K562 (cell line): ENCODE measurements around the gene LCE1A. TPM values are rescaled to one million over a fixed set of nuclear protein-coding genes. Genes with fewer than 3 reads are reported as not detected.

ENCODE experiments used
- ATAC-seq: fragments of 200-7000 bp; cut with Tn5 transposase; 3 replicates; pipeline ENCODE4 v1.9.1; 2020; ENCODE audit warnings: moderate library complexity
- BruUV-seq: library from RNA; stranded (reverse); fragments of 400-500 nt; replicated peaks from 2 replicates; lab custom pipeline; 2021; lab: Mats Ljungman, UMichigan
- CTCF ChIA-PET: fragments of 300-600 bp; formaldehyde crosslinking; extraction: SDS; loops from one replicate; lab custom pipeline; 2021; ENCODE audit warnings: low intra/inter-chr PET ratio; lab: Yijun Ruan, JAX
- POLR2A ChIA-PET: fragments of 300-600, 350-650 bp; sonication (Branson Sonifier 250); formaldehyde crosslinking; extraction: SDS; loops from one replicate; lab custom pipeline; 2021; ENCODE audit warnings: antibody characterized with exemption, inconsistent platforms; lab: Yijun Ruan, JAX
- DNase-seq, 4 experiments: peaks; one replicate each; pipeline versions ENCODE4 v3.0.0 to v3.0.0-alpha.2; 2011 to 2018; ENCODE audit warnings: low spot score in 3 of 4, mixed read lengths in 3 of 4; ENCODE audit errors: extremely low read depth in 1 of 4
- FAIRE-seq: peaks from 2 replicates; lab custom pipeline; 2011; peaks lifted over from hg19 to GRCh38; lab: Jason Lieb, UNC
- H2AFZ ChIP-seq: 2 replicates; pipeline ENCODE4 v1.6.0; 2011; ENCODE audit warnings: low read depth, low read length, control low read depth, inconsistent platforms
- H3K27ac ChIP-seq: fragments of 200-600 bp; 3 replicates; pipeline ENCODE4 v1.8.0; 2011; ENCODE audit warnings: low read depth, mild to moderate bottlenecking, control low read depth, inconsistent platforms, low read length, moderate library complexity, mixed read lengths; ENCODE audit errors: extremely low read depth
- H3K27me3 ChIP-seq, 2 experiments: fragments of 300-600 bp in 1 of 2; 2 replicates in 1 of 2; 3 replicates in 1 of 2; pipeline versions ENCODE4 v1.6.0 to v1.8.0; 2011; ENCODE audit warnings: inconsistent platforms in 2 of 2, low read length in 2 of 2, mild to moderate bottlenecking in 1 of 2, mixed read lengths in 1 of 2, moderate library complexity in 1 of 2; ENCODE audit not compliant: control insufficient read depth in 2 of 2, insufficient read depth in 2 of 2
- H3K36me3 ChIP-seq: fragments of 300-600 bp; 3 replicates; pipeline ENCODE4 v1.8.0; 2011; ENCODE audit warnings: mild to moderate bottlenecking, low read length, inconsistent platforms; ENCODE audit not compliant: control insufficient read depth, insufficient read depth
- H3K4me1 ChIP-seq, 2 experiments: fragments of 200-600 bp in 1 of 2; replicated peaks in 1 of 2; 2 replicates in 1 of 2; 3 replicates in 1 of 2; pipeline versions ENCODE4 v1.5.1 to v1.8.0; 2011; ENCODE audit warnings: inconsistent platforms in 2 of 2, low read length in 2 of 2, mild to moderate bottlenecking in 1 of 2, mixed read lengths in 1 of 2, moderate library complexity in 1 of 2; ENCODE audit not compliant: control insufficient read depth in 2 of 2, insufficient read depth in 2 of 2
- H3K4me2 ChIP-seq: 2 replicates; pipeline ENCODE4 v1.6.1; 2011; ENCODE audit warnings: low read length, control low read depth, inconsistent platforms, mixed read lengths; ENCODE audit not compliant: insufficient read depth
- H3K4me3 ChIP-seq: fragments of 200-600 bp; sonication (generic), shearing (Covaris generic); 2 replicates; pipeline ENCODE4 v1.5.1; 2016; ENCODE audit warnings: control low read depth, inconsistent platforms
- H3K79me2 ChIP-seq: fragments of 200-600 bp; 3 replicates; pipeline ENCODE4 v1.8.0; 2011; ENCODE audit warnings: low read length, inconsistent platforms; ENCODE audit not compliant: control insufficient read depth, insufficient read depth
- H3K9ac ChIP-seq, 2 experiments: 2 replicates each; pipeline versions ENCODE4 v1.6.0 to v1.6.1; 2011; ENCODE audit warnings: low read depth in 2 of 2, low read length in 2 of 2, control low read depth in 1 of 2, inconsistent platforms in 1 of 2, mild to moderate bottlenecking in 1 of 2, mixed read lengths in 1 of 2; ENCODE audit not compliant: insufficient read depth in 1 of 2
- H3K9me1 ChIP-seq: one replicate; pipeline ENCODE4 v1.6.0; 2011; ENCODE audit warnings: inconsistent platforms, mild to moderate bottlenecking, low read length, moderate library complexity; ENCODE audit not compliant: control insufficient read depth, insufficient read depth
- H3K9me3 ChIP-seq: replicated peaks from 2 replicates; pipeline ENCODE4 v1.5.1; 2011; ENCODE audit warnings: low read depth, low read length, inconsistent platforms; ENCODE audit not compliant: control insufficient read depth, insufficient read depth
- H4K20me1 ChIP-seq: replicated peaks from 2 replicates; pipeline ENCODE4 v1.6.1; 2011; ENCODE audit warnings: low read length, inconsistent platforms, mixed read lengths; ENCODE audit not compliant: control insufficient read depth, insufficient read depth
- CHAMP1 ChIP-seq: fragments of 450-650 bp; IDR thresholded peaks from 2 replicates; pipeline ENCODE4 v1.6.1; 2016; ENCODE audit warnings: mild to moderate bottlenecking
- HDAC3 ChIP-seq: fragments of 450-650 bp; IDR thresholded peaks from 2 replicates; pipeline ENCODE4 v1.6.1; 2018; ENCODE audit warnings: borderline replicate concordance, mild to moderate bottlenecking, moderate library complexity; ENCODE audit not compliant: partially characterized antibody
- JUN ChIP-seq, 2 experiments: sonication (generic) in 1 of 2; formaldehyde crosslinking in 1 of 2; IDR thresholded peaks; 2 replicates each; pipeline versions ENCODE4 v1.6.1 to v1.8.0; 2012 to 2022; ENCODE audit warnings: borderline replicate concordance in 2 of 2, mild to moderate bottlenecking in 2 of 2, improper control_type of control experiment in 1 of 2, low read depth in 1 of 2, low read length in 1 of 2, missing genetic modification reagents in 1 of 2
- NCOA2 ChIP-seq, 2 experiments: fragments of 450-650 bp; IDR thresholded peaks; 2 replicates each; pipeline ENCODE4 v1.6.1; 2018; ENCODE audit warnings: mild to moderate bottlenecking in 2 of 2, moderate library complexity in 1 of 2; ENCODE audit not compliant: partially characterized antibody in 2 of 2
- NR4A1 ChIP-seq, 2 experiments: fragments of 250-450 bp in 1 of 2; fragments of 450-650 bp in 1 of 2; sonication (Bioruptor Pico) in 1 of 2; IDR thresholded peaks; 2 replicates each; pipeline versions ENCODE4 v1.4.0 to v1.6.1; 2016 to 2020; ENCODE audit warnings: mild to moderate bottlenecking in 2 of 2, missing compliant biosample characterization in 1 of 2, missing genetic modification characterization in 1 of 2, moderate library complexity in 1 of 2
- NUFIP1 ChIP-seq: fragments of 450-650 bp; IDR thresholded peaks from 2 replicates; pipeline ENCODE4 v1.6.1; 2018; ENCODE audit not compliant: partially characterized antibody
- PRMT5 ChIP-seq: sonication (generic); formaldehyde crosslinking; IDR thresholded peaks from 2 replicates; pipeline ENCODE4 v1.5.0; 2020; ENCODE audit warnings: missing genetic modification reagents
- RBFOX2 ChIP-seq: fragments of 200-400 bp; formaldehyde crosslinking; IDR thresholded peaks from 2 replicates; pipeline ENCODE4 v1.6.1; 2017; ENCODE audit warnings: low read depth, mild to moderate bottlenecking, low read length, moderate library complexity
- TEAD4 ChIP-seq, 2 experiments: sonication (generic) in 1 of 2; formaldehyde crosslinking in 1 of 2; IDR thresholded peaks; 2 replicates each; pipeline versions ENCODE4 v1.6.1 to v1.8.0; 2012 to 2022; ENCODE audit warnings: borderline replicate concordance in 1 of 2, inconsistent platforms in 1 of 2, low read length in 1 of 2, mild to moderate bottlenecking in 1 of 2, missing genetic modification reagents in 1 of 2
- TOE1 ChIP-seq, 2 experiments: fragments of 450-650 bp in 1 of 2; sonication (generic) in 1 of 2; formaldehyde crosslinking in 1 of 2; IDR thresholded peaks; 2 replicates each; pipeline versions ENCODE4 v1.7.1 to v1.8.0; 2016 to 2022; ENCODE audit warnings: borderline replicate concordance in 2 of 2, mild to moderate bottlenecking in 2 of 2, antibody characterized with exemption in 1 of 2, inconsistent platforms in 1 of 2, low read depth in 1 of 2, missing genetic modification reagents in 1 of 2, moderate library complexity in 1 of 2
- U2AF1 ChIP-seq: fragments of 200-400 bp; formaldehyde crosslinking; optimal IDR thresholded peaks from 2 replicates; pipeline ENCODE3; 2017; ENCODE audit warnings: mild to moderate bottlenecking, low read depth, low read length, moderate library complexity
- ZNF217 ChIP-seq: sonication (generic); formaldehyde crosslinking; IDR thresholded peaks from 2 replicates; pipeline ENCODE4 v1.8.0; 2022; ENCODE audit warnings: mild to moderate bottlenecking, missing genetic modification reagents
- ZNF274 ChIP-seq: IDR thresholded peaks from 2 replicates; pipeline ENCODE4 v1.6.1; 2011; ENCODE audit warnings: low read depth, mild to moderate bottlenecking, low read length, moderate library complexity, borderline replicate concordance
- ZNF668 ChIP-seq: fragments of 250-450 bp; sonication (Bioruptor Pico); IDR thresholded peaks from 2 replicates; pipeline ENCODE4 v1.8.0; 2022; ENCODE audit warnings: mild to moderate bottlenecking, inconsistent platforms
- ZNF740 ChIP-seq, 3 experiments: fragments of 200-800 bp in 1 of 3; sonication (Bioruptor generic) in 1 of 3; sonication (generic) in 1 of 3; formaldehyde crosslinking in 1 of 3; IDR thresholded peaks; 2 replicates each; pipeline versions ENCODE4 v1.6.1 to v1.8.0; 2016 to 2022; ENCODE audit warnings: mild to moderate bottlenecking in 2 of 3, missing compliant biosample characterization in 2 of 3, missing genetic modification characterization in 2 of 3, missing genetic modification reagents in 1 of 3
- ZNF766 ChIP-seq: fragments of 200-800 bp; sonication (Bioruptor generic); conservative IDR thresholded peaks from 2 replicates; pipeline ENCODE4 v1.6.1; 2016; ENCODE audit warnings: missing genetic modification characterization, missing compliant biosample characterization
- WGBS: fragments of 100-300 bp; shearing (Covaris generic); methylation state at CpG from one replicate; pipeline ENCODE4 v1.1.6; 2016; ENCODE audit warnings: low coverage, mixed read lengths; ENCODE audit not compliant: insufficient coverage; ENCODE audit errors: missing lambda C conversion rate; 5-methylcytosine and 5-hydroxymethylcytosine counted together
- in situ Hi-C: fragments of 300-500 bp; cut with MboI; formaldehyde crosslinking; loops from 4 replicates; pipeline ENCODE4 v1.15.0; 2018; ENCODE audit warnings: inconsistent platforms, mixed read lengths
- intact Hi-C: fragments of 100-400 bp; cut with micrococcal nuclease; formaldehyde crosslinking; loops from 2 replicates; pipeline ENCODE4 v1.14.2; 2022
- polyA plus RNA-seq, 8 experiments: library from polyadenylated mRNA; depleted of rRNA in 4 of 8; stranded (reverse) in 5 of 8; unstranded in 3 of 8; fragments of >200 nt; fragmentation: Nextera tagmentation in 2 of 8; fragmentation: Illumina TruSeq in 1 of 8; extraction: Ambion mirVana in 2 of 8; extraction: Trizol in 1 of 8; gene quantifications; 2 replicates each; pipeline versions ENCODE4 v1.2.1 to v1.2.3, GENCODE V29; 2011 to 2014; ENCODE audit warnings: inconsistent platforms in 1 of 8, missing spikeins in 1 of 8
- total RNA-seq, 7 experiments: library from RNA; depleted of rRNA in 6 of 7; stranded (reverse); fragments of >200 nt in 6 of 7; fragmentation: Illumina TruSeq in 2 of 7; extraction: Trizol in 2 of 7; gene quantifications; 2 replicates each; pipeline versions ENCODE4 v1.2.1 to v1.2.3, GENCODE V29; 2011 to 2021; ENCODE audit warnings: low replicate concordance in 1 of 7

LCE1A gene
- total and polyA plus RNA-seq, 9 of the 15 experiments (the other 6 are each of a cell fraction or from before 2014, with no cell fraction given), result not detected

GRCh38 chr1:152836870-152837269 lies 9.6 kb downstream of the LCE1A start:
- Histone ChIP-seq H3K4me1 (no peaks in the 10 kb centered on the region), H3K9ac (no peak overlapping the region), H2AFZ (no peak overlapping the region), H3K4me2 (no peak overlapping the region), H3K36me3 (no peaks in the 10 kb centered on the region), H3K9me3 (no peaks in the 10 kb centered on the region), H3K4me3 (no peak overlapping the region), H3K27me3 (no peaks in the 10 kb centered on the region), H3K27ac (no peak overlapping the region), H3K79me2 (no peaks in the 10 kb centered on the region), H4K20me1 (no peaks in the 10 kb centered on the region), H3K9me1 (no peaks in the 10 kb centered on the region)
- in situ Hi-C loops (no loop called here), intact Hi-C loops (no loop called here)
- ChIA-PET CTCF (no interaction called here), POLR2A (interaction anchor here (0.7 to 0.9 kb wide), 2 partner anchors 10 to 25 kb away, joined by 3 read pairs; partner anchors contain the start of gene LCE1A)
- FAIRE-seq (no peak), DNase-seq (no peak), ATAC-seq (no peak)
- BruUV-seq, result no TSS peak
- 0% methylated on average over 2 of the region's 2 CpGs for WGBS
- TF ChIP-seq ZNF217 (CRISPR knock-in tag) (no peak), TEAD4 (IDR thresholded peaks at IDR 0.05; ENCODE audit: low read length) (no peak), TEAD4 (CRISPR knock-in tag; IDR thresholded peaks at IDR 0.05; ENCODE audit: borderline replicate concordance) (no peak), PRMT5 (CRISPR knock-in tag) (no peak), ZNF274 (no peak), ZNF740 (CRISPR knock-in tag; IDR thresholded peaks at IDR 0.05) (no peak), ZNF740 (tag; IDR thresholded peaks at IDR 0.05) (no peak), HDAC3 (no peak), ZNF766 (no peak), JUN (IDR thresholded peaks at IDR 0.05; ENCODE audit: borderline replicate concordance, low read depth, low read length) (no peak), JUN (CRISPR knock-in tag; IDR thresholded peaks at IDR 0.05; ENCODE audit: borderline replicate concordance) (no peak), CHAMP1 (no peak), NCOA2 (IDR thresholded peaks at IDR 0.05; ENCODE audit: partially characterized antibody in 2 of 2) (no peak), TOE1 (IDR thresholded peaks at IDR 0.05; ENCODE audit: borderline replicate concordance) (no peak), TOE1 (CRISPR knock-in tag; IDR thresholded peaks at IDR 0.05; ENCODE audit: borderline replicate concordance, low read depth) (no peak), NR4A1 (CRISPR knock-in tag; IDR thresholded peaks at IDR 0.05) (no peak), NR4A1 (tag; IDR thresholded peaks at IDR 0.05) (no peak), ZNF668 (no peak), U2AF1 (no peak), NUFIP1 (no peak), RBFOX2 (no peak)
